Peyer's patch (tissue), 4 donors: Measurements from ENCODE around the gene ARL5A.

ENCODE experiments used
- POLR2A ChIP-seq, 2 donors: fragments of 450-650 bp; IDR thresholded peaks; one replicate each; pipeline ENCODE4 v1.5.1; 2017; ENCODE audit warnings: antibody characterized with exemption in 2 of 2, mild to moderate bottlenecking in 2 of 2, moderate library complexity in 2 of 2
- TF ChIP-seq, protein P1 (sequence below), 6 experiments: fragments of 450-650 bp in 4 of 6; fragments of 200-600 bp in 2 of 6; sonication (generic) in 1 of 6; IDR thresholded peaks; one replicate each; pipeline ENCODE4 v1.5.1; 2017 to 2019; ENCODE audit warnings: antibody characterized with exemption in 6 of 6, mild to moderate bottlenecking in 3 of 6, moderate library complexity in 1 of 6

DNA sequence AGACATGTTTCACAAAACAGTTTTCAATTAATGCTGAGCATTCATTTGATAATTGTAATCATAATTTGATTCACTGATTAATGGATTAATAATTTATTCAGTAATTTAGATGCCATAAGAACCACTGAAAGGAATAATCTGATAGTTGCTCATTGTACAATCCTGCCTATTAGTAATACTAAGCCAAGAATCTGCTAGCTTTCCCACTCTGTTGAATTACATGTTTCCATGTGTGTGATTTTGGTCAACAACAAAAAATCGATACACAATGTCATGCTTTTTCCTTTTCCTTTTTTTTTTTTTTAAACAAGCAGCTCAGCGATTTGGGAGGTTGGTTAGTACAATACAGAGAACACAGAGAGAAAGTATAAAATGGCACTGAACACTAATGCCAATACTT, 25.9 kb downstream of the ARL5A start:
- TF ChIP-seq, protein P1, sequence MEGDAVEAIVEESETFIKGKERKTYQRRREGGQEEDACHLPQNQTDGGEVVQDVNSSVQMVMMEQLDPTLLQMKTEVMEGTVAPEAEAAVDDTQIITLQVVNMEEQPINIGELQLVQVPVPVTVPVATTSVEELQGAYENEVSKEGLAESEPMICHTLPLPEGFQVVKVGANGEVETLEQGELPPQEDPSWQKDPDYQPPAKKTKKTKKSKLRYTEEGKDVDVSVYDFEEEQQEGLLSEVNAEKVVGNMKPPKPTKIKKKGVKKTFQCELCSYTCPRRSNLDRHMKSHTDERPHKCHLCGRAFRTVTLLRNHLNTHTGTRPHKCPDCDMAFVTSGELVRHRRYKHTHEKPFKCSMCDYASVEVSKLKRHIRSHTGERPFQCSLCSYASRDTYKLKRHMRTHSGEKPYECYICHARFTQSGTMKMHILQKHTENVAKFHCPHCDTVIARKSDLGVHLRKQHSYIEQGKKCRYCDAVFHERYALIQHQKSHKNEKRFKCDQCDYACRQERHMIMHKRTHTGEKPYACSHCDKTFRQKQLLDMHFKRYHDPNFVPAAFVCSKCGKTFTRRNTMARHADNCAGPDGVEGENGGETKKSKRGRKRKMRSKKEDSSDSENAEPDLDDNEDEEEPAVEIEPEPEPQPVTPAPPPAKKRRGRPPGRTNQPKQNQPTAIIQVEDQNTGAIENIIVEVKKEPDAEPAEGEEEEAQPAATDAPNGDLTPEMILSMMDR (IDR thresholded peaks at IDR 0.05) = no peak
- TF ChIP-seq POLR2A (IDR thresholded peaks at IDR 0.05) = no peak
